RPMI7951 (cell line): ENCODE measurements around the gene PARP16. TPM values are rescaled to one million over a fixed set of nuclear protein-coding genes. Genes with fewer than 3 reads are reported as not detected.
A peak's percentile ranks its signal among the peaks of the same experiment; 100 is the strongest.

ENCODE experiments used
- DNase-seq: peaks from one replicate; pipeline ENCODE4 v3.0.0-alpha.2; 2012; ENCODE audit warnings: low read depth
- total RNA-seq: library from RNA; depleted of rRNA; stranded (reverse); fragments of >200 nt; shearing (Covaris generic); gene quantifications from 2 replicates; pipeline ENCODE4 v1.2.3, GENCODE V29; 2014

The PARP16 gene
- total RNA-seq, 1 experiment from 2014 or later: 8.2 TPM

GRCh38 chr15:65277015-65277414 lies 9.7 kb downstream of the PARP16 start:
- DNase-seq: no peak

GRCh38 chr15:65275728-65276126 lies 11.0 kb downstream of the PARP16 start:
- peak; percentile 47 for DNase-seq

- DNase-seq: no peak
Observed at GRCh38 chr15:65275104-65275727, 11.5 kb downstream of the PARP16 start.

- DNase-seq: peak; percentile 57
Observed at GRCh38 chr15:65270811-65271545, 15.7 kb downstream of the PARP16 start.

- no peak for DNase-seq
Observed at GRCh38 chr15:65268411-65268810, 18.3 kb downstream of the PARP16 start.

- DNase-seq: no peak
Observed at GRCh38 chr15:65266469-65266868, 20.2 kb downstream of the PARP16 start.

- no peak for DNase-seq
Observed at GRCh38 chr15:65264863-65265430, 21.7 kb downstream of the PARP16 start.

- DNase-seq: no peak
Observed at GRCh38 chr15:65263313-65263712, 23.4 kb downstream of the PARP16 start.

GRCh38 chr15:65260968-65261367 lies 25.7 kb downstream of the PARP16 start:
- no peak for DNase-seq

GRCh38 chr15:65259367-65259797 lies 27.3 kb downstream of the PARP16 start:
- no peak for DNase-seq

GRCh38 chr15:65258375-65259262 lies 28.1 kb downstream of the PARP16 start:
- no peak for DNase-seq

- no peak for DNase-seq
Observed at GRCh38 chr15:65255486-65256140, 31.1 kb downstream of the PARP16 start.

GRCh38 chr15:65254758-65255157 lies 31.9 kb downstream of the PARP16 start:
- DNase-seq: no peak

GRCh38 chr15:65254356-65254755 lies 32.3 kb downstream of the PARP16 start:
- DNase-seq: no peak

GRCh38 chr15:65249641-65250040 lies 37.0 kb downstream of the PARP16 start:
- no peak for DNase-seq

GRCh38 chr15:65248511-65249255 lies 38.0 kb downstream of the PARP16 start:
- no peak for DNase-seq

GRCh38 chr15:65246939-65247338 lies 39.7 kb downstream of the PARP16 start:
- DNase-seq: no peak

GRCh38 chr15:65246026-65246714 lies 40.5 kb downstream of the PARP16 start:
- DNase-seq: no peak

- no peak for DNase-seq
Observed at GRCh38 chr15:65245096-65245856, 41.4 kb downstream of the PARP16 start.
